HL-60 (cell line): ENCODE data around the gene GPATCH8.
A peak's percentile ranks its signal among the peaks of the same experiment; 100 is the strongest.

Source experiments
- DNase-seq, 2 experiments: peaks; one replicate each; pipeline ENCODE4 v3.0.0-alpha.2; 2010 to 2020; ENCODE audit warnings: low read depth in 1 of 2, low spot score in 1 of 2
- H3K27ac ChIP-seq: fragments of 250-450 bp; sonication (Bioruptor Pico); replicated peaks from 2 replicates; pipeline ENCODE4 v1.5.1; 2020; ENCODE audit warnings: mild to moderate bottlenecking, moderate library complexity
- H3K27me3 ChIP-seq: fragments of 250-450 bp; sonication (Bioruptor Pico); 2 replicates; pipeline ENCODE4 v1.5.1; 2021; ENCODE audit warnings: mild to moderate bottlenecking, moderate library complexity; ENCODE audit not compliant: insufficient read depth, poor library complexity, severe bottlenecking
- H3K4me3 ChIP-seq: replicated peaks from 2 replicates; pipeline ENCODE4 v1.5.1; 2011; ENCODE audit warnings: mild to moderate bottlenecking, control low read depth, low read length; ENCODE audit not compliant: insufficient read depth
- GABPA ChIP-seq: IDR thresholded peaks from 2 replicates; pipeline ENCODE4 v1.6.1; 2012; ENCODE audit warnings: low read depth
- POLR2AphosphoS5 ChIP-seq: IDR thresholded peaks from 2 replicates; pipeline ENCODE4 v1.6.1; 2012; ENCODE audit warnings: low read depth
- SPI1 ChIP-seq: IDR thresholded peaks from 2 replicates; pipeline ENCODE4 v1.6.1; 2012; ENCODE audit warnings: low read depth, mild to moderate bottlenecking, borderline replicate concordance
- TF ChIP-seq, protein P1 (sequence below): IDR thresholded peaks from 2 replicates; pipeline ENCODE4 v1.6.1; 2012; ENCODE audit warnings: low read depth; ENCODE audit not compliant: insufficient replicate concordance
- TF ChIP-seq, protein P2 (sequence below): IDR thresholded peaks from one replicate; pipeline ENCODE4 v1.5.1; 2011; ENCODE audit warnings: low read length, control low read depth, inconsistent platforms; ENCODE audit not compliant: insufficient read depth

The GPATCH8 gene

DNA sequence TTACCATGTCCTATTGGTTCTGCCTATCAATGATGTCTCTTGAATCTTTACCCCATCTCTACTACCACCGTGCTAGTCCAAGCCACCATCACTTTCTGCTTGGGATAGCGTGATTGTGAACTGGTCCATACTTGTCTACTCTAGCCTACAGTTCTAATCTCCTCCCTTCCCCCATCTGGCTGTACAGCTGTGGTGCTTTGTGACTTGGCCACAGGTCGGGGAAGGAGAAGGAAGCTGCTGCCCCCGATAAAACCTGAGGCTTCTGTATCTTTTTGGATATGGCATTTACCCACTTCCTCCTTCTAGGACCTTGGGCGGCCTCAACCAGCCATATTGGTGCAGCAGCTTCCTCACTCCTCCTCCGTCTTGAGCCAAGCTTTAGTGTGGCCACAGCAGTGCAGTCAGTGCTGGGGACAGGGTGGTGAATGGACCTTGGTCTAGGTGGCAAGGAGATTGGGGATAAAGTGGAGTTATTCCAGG, 113.4 kb downstream of the GPATCH8 start:
- Histone ChIP-seq H3K27me3 (no peaks in the 10 kb centered on the region), H3K27ac (peak overlapping the region; percentile 61), H3K4me3 (no peak overlapping the region)
- DNase-seq: peak; percentile 66 to 85
- peak; percentile 39; the same call in 1 of the 2 replicates for TF ChIP-seq POLR2AphosphoS5
- TF ChIP-seq, protein P1, sequence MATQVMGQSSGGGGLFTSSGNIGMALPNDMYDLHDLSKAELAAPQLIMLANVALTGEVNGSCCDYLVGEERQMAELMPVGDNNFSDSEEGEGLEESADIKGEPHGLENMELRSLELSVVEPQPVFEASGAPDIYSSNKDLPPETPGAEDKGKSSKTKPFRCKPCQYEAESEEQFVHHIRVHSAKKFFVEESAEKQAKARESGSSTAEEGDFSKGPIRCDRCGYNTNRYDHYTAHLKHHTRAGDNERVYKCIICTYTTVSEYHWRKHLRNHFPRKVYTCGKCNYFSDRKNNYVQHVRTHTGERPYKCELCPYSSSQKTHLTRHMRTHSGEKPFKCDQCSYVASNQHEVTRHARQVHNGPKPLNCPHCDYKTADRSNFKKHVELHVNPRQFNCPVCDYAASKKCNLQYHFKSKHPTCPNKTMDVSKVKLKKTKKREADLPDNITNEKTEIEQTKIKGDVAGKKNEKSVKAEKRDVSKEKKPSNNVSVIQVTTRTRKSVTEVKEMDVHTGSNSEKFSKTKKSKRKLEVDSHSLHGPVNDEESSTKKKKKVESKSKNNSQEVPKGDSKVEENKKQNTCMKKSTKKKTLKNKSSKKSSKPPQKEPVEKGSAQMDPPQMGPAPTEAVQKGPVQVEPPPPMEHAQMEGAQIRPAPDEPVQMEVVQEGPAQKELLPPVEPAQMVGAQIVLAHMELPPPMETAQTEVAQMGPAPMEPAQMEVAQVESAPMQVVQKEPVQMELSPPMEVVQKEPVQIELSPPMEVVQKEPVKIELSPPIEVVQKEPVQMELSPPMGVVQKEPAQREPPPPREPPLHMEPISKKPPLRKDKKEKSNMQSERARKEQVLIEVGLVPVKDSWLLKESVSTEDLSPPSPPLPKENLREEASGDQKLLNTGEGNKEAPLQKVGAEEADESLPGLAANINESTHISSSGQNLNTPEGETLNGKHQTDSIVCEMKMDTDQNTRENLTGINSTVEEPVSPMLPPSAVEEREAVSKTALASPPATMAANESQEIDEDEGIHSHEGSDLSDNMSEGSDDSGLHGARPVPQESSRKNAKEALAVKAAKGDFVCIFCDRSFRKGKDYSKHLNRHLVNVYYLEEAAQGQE: no peak
- TF ChIP-seq SPI1: peak; percentile 96
- TF ChIP-seq GABPA: peak; percentile 53

DNA sequence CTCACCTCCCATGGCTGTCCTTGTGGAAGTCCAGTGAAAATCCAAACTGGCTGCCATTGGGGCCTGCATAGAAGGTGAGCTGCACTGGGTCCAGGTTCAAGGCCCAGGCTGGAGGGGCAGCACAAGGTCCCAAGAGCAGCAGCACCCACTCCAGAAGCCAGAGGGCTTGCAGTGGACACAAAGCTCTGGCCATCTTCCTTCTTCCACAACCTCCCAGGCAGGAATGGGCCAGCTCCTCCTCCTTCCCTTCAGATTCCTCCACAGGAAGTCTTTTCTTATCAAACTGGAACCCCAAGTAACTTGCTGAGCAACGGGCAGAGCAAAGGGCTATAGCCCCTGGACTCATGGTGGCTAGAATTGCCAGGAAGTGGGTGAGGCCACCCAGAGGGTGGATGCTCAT, 113.9 kb downstream of the GPATCH8 start, which contains the start of gene ITGA2B:
TSS of gene ITGA2B (minus strand) at position 369 of the 400 bp plus-strand sequence. CDS start at position 193, 176 bp downstream.
- TF ChIP-seq, protein P1: no peak
- TF ChIP-seq POLR2AphosphoS5 (no peak), SPI1 (no peak), GABPA (no peak)
- TF ChIP-seq, protein P2, sequence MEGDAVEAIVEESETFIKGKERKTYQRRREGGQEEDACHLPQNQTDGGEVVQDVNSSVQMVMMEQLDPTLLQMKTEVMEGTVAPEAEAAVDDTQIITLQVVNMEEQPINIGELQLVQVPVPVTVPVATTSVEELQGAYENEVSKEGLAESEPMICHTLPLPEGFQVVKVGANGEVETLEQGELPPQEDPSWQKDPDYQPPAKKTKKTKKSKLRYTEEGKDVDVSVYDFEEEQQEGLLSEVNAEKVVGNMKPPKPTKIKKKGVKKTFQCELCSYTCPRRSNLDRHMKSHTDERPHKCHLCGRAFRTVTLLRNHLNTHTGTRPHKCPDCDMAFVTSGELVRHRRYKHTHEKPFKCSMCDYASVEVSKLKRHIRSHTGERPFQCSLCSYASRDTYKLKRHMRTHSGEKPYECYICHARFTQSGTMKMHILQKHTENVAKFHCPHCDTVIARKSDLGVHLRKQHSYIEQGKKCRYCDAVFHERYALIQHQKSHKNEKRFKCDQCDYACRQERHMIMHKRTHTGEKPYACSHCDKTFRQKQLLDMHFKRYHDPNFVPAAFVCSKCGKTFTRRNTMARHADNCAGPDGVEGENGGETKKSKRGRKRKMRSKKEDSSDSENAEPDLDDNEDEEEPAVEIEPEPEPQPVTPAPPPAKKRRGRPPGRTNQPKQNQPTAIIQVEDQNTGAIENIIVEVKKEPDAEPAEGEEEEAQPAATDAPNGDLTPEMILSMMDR: no peak
- Histone ChIP-seq H3K27me3 (no peaks in the 10 kb centered on the region), H3K4me3 (no peak within 1 kb of the TSS), H3K27ac (peak within 1 kb of the TSS; percentile 61)
- no peak for DNase-seq

DNA sequence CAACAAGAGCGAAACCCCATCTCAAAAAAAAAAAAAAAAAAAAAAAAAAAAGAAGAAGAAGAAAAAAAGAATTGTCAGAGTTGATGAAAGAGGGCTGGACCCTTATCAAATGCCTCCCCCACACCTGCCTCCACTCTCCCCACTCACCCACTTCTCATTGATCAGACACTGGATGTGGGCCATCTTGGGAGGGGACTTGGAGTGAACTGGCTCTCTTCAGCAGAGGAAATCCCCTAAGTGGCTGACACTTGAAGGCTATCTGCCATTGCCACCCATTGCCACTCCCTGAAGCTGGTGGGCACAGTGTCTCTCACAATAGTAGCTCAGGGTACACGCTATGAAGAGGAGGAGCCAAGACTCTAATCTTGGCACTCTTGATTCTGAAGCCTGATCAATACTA, 115.4 kb downstream of the GPATCH8 start:
- TF ChIP-seq, protein P1: no peak
- no peak for TF ChIP-seq GABPA
- TF ChIP-seq, protein P2: no peak
- no peak for TF ChIP-seq POLR2AphosphoS5
- TF ChIP-seq SPI1: no peak
- Histone ChIP-seq H3K27ac (0 out of 2 replicates have a peak overlapping the region, but pooled peaks have one; percentile 37), H3K4me3 (no peak overlapping the region), H3K27me3 (no peaks in the 10 kb centered on the region)
- DNase-seq: peak in 1 of 2 experiments; percentile 18
